Right lung (tissue), 5 donors: ENCODE measurements around the gene PCDHA12. TPM values are rescaled to one million over a fixed set of nuclear protein-coding genes. Genes with fewer than 3 reads are reported as not detected.
"Not testable (repeated sequence)": the region's sequence is repeated elsewhere in the genome, so short reads cannot be mapped to it uniquely, and the experiment has no call there.

Experiments used
- DNase-seq, 2 donors: peaks; one replicate each; pipeline ENCODE4 v3.0.0-alpha.2; 2013
- polyA plus RNA-seq, 5 donors: library from polyadenylated mRNA; unstranded; fragments of 120-200 nt; gene quantifications; one replicate each; pipeline versions ENCODE4 v1.2.1 to v1.2.3, GENCODE V29; 2013; ENCODE audit warnings: inconsistent platforms in 1 of 5, low replicate concordance in 1 of 5; ENCODE audit not compliant: insufficient read length in 5 of 5, insufficient read depth in 1 of 5

Gene PCDHA12
- polyA plus RNA-seq, 5 donors: 0.08 to 0.14 (median 0.09) TPM

DNA sequence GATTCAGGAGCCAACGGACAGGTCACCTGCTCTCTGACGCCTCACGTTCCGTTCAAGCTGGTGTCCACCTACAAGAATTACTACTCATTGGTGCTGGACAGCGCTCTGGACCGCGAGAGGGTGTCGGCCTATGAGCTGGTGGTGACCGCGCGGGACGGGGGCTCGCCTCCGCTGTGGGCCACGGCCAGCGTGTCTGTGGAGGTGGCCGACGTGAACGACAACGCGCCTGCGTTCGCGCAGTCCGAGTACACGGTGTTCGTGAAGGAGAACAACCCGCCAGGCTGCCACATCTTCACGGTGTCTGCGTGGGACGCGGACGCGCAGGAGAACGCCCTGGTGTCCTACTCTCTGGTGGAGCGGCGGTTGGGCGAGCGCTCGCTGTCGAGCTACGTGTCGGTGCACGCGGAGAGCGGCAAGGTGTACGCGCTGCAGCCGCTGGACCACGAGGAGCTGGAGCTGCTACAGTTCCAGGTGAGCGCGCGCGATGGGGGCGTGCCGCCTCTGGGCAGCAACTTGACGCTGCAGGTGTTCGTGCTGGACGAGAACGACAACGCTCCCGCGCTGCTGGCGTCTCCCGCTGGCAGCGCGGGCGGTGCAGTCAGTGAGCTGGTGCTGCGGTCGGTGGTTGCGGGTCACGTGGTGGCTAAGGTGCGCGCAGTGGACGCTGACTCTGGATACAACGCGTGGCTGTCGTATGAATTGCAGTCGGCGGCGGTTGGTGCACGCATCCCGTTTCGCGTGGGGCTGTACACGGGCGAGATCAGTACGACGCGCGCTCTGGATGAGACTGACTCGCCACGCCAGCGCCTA, 17.7 kb upstream of the PCDHA12 start:
- no peak for DNase-seq

DNA sequence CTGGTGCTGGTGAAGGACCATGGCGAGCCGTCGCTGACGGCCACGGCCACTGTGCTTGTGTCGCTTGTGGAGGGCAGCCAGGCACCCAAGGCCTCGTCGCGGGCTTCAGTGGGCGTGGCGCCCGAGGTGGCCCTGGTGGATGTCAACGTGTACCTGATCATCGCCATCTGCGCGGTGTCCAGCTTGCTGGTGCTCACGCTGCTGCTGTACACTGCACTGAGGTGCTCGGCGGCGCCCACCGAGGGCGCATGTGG, 17.2 kb upstream of the PCDHA12 start:
- no peak for DNase-seq

DNA sequence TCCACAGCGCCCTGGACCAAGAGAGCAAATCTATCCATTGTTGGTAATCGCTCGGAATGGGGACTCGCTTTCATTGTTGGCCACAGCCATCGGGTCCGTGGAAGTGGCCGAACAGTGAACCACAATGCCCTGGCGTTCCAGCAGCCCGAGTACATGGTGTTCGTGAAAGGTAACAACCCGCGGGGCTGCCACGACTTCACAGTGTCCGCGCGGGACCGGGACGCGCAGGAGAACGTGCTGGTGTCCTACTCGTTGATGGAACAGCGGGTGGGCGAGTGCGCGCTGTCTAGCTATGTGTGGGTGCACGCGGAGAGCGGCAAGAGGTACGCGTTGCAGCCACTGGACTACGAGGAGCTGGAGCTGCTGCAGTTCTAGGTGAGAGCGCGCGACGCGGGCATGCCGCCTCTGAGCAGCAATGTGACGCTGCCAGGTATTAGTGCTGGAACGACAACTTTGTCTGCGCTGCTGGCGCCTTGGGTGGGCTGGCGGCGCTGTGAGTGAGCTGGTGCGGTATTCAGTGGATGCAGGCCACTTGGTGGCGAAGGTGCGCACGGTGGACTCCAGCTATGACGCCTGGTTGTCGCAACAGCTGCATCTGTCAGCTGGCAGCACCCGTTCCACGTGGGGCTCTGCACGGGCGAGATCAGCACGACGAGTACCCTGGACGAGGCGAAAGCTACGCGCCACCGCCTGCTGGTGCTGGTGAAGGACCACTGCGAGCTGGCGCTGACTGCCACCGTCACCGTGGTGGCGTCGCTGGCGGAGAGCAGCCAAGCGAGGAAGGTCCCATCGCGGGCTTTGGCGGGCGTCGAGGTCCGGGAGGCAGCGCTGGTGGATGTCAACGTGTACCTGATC, 12.4 kb upstream of the PCDHA12 start:
- DNase-seq: no peak

DNA sequence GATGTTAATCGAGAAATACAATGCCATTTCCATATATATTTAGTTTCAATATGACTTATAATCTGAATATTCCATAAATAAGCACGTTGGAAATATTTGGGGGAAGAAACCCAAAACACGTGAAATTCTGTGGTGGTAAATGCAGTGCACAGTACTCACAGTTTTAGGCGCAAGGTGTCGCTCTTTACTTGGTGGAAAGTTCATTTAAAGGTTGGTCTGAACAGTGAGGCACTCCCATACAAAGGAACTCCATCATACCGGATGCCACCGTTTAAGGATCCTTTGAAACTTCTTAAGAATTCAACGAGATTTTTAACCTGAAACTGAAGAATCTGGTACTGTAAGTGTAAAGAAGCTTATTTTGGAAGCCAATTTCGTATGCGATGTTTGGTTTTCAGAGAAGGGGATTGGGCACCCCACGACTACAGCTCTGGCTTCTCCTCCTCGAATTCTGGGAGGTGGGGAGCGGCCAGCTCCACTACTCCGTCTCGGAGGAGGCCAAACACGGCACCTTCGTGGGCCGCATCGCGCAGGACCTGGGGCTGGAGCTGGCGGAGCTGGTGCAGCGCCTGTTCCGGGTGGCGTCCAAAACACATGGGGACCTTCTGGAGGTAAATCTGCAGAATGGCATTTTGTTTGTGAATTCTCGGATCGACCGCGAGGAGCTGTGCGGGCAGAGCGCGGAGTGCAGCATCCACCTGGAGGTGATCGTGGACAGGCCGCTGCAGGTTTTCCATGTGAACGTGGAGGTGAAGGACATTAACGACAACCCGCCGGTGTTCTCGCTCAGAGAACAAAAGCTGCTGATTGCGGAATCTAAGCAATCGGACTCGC, 6.2 kb upstream of the PCDHA12 start, which contains the start of gene PCDHA11:
Gene PCDHA11 (plus strand): TSS at position 237 of the 834 bp plus-strand sequence. CDS start 147 bp downstream, at position 384.
- peak in 1 of 2 donors; percentile 2 for DNase-seq

DNA sequence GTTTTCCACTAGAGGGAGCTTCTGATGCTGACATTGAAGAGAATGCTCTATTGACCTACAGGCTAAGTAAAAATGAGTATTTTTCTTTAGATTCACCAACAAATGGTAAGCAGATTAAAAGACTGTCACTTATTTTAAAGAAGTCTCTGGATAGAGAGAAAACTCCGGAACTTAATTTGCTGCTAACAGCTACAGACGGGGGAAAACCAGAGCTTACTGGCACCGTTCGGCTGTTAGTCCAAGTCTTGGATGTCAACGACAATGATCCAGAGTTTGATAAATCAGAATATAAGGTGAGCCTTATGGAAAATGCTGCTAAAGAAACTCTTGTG, 5.6 kb upstream of the PCDHA12 start:
- DNase-seq: no peak

DNA sequence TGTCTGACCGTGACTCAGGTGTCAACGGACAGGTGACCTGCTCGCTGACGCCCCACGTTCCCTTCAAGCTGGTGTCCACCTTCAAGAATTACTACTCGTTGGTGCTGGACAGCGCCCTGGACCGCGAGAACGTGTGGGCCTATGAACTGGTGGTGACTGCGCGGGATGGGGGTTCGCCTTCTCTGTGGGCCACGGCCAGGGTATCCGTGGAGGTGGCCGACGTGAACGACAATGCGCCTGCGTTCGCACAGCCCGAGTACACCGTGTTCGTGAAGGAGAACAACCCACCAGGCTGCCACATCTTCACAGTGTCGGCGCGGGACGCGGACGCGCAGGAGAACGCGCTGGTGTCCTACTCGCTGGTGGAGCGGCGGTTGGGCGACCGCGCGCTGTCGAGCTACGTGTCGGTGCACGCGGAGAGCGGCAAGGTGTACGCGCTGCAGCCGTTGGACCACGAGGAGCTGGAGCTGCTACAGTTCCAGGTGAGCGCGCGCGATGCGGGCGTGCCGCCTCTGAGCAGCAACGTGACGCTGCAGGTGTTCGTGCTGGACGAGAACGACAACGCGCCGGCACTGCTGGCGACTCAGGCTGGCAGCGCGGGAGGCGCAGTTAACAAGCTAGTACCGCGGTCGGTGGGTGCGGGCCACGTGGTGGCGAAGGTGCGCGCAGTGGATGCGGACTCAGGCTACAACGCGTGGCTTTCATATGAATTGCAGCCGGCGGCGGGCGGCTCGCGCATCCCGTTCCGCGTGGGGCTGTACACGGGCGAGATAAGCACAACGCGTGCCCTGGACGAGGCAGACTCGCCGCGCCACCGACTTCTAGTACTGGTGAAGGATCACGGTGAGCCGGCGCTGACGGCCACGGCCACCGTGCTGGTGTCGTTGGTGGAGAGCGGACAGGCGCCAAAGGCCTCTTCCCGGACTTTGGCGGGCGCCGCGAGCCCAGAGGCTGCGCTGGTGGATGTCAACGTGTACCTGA, 4.6 kb upstream of the PCDHA12 start:
- no peak for DNase-seq

DNA sequence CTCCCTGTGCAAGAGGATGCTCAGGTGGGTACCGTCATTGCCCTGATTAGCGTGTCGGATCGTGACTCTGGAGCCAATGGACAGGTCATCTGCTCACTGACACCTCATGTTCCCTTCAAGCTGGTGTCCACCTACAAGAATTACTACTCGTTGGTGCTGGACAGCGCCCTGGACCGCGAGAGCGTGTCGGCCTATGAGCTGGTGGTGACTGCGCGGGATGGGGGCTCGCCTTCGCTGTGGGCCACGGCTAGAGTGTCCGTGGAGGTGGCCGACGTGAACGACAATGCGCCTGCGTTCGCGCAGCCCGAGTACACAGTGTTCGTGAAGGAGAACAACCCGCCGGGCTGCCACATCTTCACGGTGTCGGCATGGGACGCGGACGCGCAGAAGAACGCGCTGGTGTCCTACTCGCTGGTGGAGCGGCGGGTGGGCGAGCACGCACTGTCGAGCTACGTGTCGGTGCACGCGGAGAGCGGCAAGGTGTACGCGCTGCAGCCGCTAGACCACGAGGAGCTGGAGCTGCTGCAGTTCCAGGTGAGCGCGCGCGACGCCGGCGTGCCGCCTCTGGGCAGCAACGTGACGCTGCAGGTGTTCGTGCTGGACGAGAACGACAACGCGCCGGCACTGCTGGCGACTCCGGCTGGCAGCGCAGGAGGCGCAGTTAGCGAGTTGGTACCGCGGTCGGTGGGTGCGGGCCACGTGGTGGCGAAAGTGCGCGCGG, 1.6 kb downstream of the PCDHA12 start:
- not testable (repeated sequence) for DNase-seq

DNA sequence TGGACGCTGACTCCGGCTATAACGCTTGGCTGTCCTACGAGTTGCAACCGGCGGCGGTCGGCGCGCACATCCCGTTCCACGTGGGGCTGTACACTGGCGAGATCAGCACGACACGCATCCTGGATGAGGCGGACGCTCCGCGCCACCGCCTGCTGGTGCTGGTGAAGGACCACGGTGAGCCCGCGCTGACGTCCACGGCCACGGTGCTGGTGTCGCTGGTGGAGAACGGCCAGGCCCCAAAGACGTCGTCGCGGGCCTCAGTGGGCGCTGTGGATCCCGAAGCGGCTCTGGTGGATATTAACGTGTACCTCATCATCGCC, 2.1 kb downstream of the PCDHA12 start:
- no peak for DNase-seq

DNA sequence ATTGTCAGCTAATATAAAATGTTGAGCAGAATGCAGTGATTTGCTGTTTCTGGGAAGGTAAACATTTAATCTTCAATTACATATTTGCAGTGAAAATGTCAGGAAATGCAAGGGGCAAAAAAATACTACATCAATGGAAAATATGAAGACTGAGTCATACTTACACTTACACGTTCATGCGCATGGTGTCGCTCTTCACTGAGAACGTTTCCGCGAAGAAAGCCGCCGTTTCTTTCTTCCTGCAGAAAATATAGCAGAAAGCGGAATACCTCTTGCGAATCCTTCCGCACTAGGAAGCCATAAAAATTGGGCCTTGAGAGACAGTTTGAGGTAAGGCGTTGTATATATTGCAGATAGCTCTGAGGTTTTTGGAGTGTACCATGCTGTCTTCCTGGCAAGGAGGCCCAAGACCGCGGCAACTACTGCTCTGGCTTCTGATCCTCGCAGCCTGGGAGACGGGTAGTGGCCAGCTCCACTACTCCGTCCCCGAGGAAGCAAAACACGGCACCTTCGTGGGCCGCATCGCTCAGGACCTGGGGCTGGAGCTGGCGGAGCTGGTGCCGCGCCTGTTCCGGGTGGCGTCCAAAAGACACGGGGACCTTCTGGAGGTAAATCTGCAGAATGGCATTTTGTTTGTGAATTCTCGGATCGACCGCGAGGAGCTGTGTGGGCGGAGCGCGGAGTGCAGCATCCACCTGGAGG, 6.9 kb downstream of the PCDHA12 start, which contains the start of gene PCDHA13:
Gene PCDHA13 (plus strand): TSS at position 236 of the 702 bp plus-strand sequence. CDS start 145 bp downstream, at position 381.
- DNase-seq: peak in 1 of 2 donors; percentile 1

DNA sequence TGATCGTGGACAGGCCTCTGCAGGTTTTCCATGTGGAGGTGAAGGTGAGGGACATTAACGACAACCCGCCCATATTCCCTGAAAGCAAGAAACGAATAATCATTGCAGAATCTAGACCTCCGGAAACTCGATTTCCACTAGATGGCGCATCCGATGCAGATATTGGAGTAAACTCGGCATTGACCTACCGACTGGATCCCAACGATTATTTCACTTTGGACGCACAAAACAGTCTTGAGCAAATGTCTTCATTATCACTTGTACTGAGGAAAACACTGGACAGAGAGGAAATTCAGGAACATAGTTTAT, 7.4 kb downstream of the PCDHA12 start:
- no peak for DNase-seq

DNA sequence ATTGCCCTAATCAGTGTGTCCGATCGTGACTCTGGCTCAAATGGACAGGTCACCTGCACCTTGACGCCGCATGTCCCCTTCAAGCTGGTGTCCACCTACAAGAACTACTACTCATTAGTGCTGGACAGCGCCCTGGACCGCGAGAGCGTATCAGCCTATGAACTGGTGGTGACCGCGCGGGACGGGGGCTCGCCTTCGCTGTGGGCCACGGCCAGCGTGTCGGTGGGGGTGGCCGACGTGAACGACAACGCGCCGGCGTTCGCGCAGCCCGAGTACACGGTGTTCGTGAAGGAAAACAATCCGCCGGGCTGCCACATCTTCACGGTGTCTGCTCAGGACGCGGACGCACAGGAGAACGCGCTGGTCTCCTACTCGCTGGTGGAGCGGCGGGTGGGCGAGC, 8.3 kb downstream of the PCDHA12 start:
- no peak for DNase-seq

DNA sequence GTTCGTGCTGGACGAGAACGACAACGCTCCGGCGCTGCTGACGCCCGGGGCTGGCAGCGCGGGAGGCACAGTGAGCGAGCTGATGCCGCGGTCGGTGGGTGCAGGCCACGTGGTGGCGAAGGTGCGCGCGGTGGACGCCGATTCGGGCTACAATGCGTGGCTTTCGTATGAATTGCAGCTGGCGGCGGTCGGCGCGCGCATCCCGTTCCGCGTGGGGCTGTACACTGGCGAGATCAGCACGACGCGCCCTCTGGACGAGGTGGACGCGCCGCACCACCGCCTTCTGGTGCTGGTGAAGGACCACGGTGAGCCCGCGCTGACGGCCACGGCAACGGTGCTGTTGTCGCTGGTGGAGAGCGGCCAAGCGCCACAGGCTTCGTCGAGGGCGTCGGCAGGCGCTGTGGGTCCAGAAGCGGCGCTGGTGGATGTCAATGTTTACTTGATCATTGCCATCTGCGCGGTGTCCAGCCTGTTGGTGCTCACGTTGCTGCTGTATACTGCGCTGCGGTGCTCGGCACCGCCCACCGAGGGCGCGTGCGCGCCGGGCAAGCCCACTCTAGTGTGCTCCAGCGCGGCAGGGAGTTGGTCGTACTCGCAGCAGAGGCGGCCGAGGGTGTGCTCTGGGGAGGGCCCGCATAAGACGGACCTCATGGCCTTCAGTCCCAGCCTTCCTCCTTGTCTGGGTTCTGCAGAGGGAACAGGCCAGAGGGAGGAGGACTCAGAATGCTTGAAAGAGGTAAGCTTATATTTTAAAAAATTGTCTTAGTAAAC, 9.0 kb downstream of the PCDHA12 start:
- no peak for DNase-seq

DNA sequence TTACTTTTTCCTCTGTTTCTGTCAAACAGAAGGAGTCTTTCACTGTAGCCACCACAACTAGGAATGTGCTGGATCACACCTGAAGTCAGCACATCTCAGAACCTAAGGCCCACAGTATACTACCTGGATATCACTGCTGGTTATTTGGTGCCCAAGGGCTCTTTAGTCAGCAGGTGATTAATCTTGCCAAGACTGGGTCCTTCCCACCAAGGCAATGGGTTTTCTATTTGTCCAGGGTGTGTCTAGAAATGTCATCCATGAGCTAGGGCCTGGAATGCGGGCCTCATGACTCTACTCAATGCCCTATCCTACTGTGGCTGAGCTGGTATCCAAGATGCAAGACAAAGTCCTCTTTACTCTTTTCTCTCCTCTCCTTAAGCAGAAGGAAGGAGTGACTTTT, 41.2 kb downstream of the PCDHA12 start:
- DNase-seq: no peak

DNA sequence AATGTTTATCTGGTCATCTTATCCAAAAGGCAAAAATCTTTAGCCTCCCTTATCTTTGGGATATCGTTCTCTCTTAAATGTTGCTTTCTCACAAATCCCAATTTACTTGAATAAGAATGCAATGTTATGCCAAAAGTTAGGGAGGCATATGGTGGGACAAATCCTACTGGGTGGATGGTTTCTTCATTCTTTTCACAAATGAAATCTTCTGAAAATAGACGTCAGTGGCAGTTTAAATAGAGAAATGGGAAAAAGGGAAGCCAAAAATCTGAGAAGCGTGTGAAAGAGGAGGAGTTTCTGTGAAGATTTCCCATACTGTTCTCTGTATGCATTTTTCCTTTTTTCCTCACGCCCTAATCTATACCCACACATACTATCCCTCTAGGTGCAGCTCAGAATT, 48.5 kb downstream of the PCDHA12 start:
- no peak for DNase-seq

DNA sequence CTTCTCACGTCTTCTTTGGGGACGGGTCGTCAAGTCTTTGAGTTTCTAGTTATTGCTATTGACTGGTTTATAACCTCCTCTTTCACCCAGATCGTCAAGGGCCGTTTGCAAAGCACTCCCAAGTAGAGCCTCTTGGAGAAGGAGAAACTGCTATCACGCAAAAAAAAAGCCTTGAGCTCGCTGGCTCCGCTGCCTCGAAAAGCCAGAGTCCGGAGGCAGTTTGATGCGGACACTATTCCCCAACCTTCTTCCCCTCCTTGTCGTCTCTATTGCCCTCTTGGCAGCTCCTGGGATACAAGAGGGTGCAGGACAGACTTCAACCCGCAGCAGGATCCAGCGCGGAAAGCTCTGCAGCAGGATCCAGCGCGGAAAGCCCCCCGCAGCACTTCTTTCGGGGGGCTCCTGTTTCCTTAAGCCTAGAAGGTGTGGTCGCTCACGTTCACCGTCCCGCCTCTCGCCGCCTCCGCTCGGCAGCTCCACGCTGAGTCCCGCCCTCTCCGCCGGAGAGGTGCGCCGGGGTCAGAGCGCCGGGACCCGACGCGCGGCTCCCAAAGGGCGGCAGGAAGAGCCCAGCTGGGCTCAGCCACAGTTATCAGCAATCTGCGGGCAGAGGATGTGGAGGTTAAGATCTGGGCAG, 50.8 kb downstream of the PCDHA12 start, which contains the start of gene PCDHAC1:
Gene PCDHAC1 (plus strand): TSS at position 494 of the 637 bp plus-strand sequence. CDS start 594 bp downstream, outside the sequence.
- no peak for DNase-seq

DNA sequence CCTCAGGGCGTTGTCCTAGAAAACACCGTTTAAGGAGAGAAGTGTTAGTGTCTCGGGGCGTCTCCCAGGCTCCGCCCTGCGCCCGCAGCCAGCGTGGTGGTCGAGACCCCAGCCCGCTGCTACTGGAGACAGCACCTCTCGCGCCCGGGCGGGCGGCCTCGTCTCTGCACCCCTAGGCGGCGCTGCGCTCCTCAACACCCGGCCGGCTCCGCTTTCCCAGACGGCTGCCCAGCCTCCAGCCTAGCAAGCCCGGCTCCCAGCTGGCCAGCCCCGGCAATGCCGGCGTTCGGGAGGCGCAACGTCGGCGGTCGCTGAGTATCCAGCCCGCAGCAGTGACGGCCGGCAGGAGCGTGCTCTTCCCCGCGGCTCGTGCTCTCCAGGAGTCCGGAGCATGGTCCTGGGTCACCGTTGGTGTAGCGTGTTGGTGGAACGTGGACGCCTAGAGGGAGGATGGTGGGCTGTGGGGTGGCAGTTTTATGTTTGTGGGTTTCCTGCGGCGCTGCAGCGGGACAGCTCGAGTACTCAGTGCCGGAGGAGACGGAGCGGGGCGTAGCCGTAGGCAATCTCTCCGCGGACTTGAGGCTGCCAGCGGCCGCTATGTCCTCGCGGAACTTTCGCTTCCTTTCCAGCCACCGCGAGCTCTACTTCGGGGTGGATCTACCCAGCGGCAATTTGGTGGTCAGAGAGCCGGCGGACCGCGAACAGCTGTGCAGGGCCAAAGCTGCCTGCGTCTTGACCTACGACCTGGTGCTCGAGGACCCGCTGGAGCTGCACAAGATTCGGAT, 51.5 kb downstream of the PCDHA12 start:
- peak; percentile 55 to 64 for DNase-seq

DNA sequence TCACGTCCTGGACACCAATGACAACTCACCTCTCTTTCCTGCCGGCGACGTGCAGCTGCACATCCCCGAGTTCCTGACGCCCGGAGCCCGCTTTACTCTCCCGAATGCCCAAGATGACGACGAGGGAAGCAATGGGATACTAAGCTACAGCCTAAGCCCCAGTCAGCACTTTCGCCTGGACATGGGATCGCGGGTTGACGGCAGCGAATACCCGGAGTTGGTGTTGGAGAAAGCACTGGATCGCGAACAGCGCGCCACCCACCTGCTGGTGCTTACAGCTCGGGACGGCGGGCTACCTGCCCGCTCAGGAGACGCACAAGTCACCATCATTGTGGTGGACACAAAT, 52.1 kb downstream of the PCDHA12 start:
- no peak for DNase-seq
